HL-60 (cell line): Measurements from ENCODE around the gene FAM53B.

ENCODE experiments used
- DNase-seq, 2 experiments: peaks; one replicate each; pipeline ENCODE4 v3.0.0-alpha.2; 2010 to 2020; ENCODE audit warnings: low read depth in 1 of 2, low spot score in 1 of 2
- H3K27ac ChIP-seq: fragments of 250-450 bp; sonication (Bioruptor Pico); replicated peaks from 2 replicates; pipeline ENCODE4 v1.5.1; 2020; ENCODE audit warnings: mild to moderate bottlenecking, moderate library complexity
- H3K27me3 ChIP-seq: fragments of 250-450 bp; sonication (Bioruptor Pico); 2 replicates; pipeline ENCODE4 v1.5.1; 2021; ENCODE audit warnings: mild to moderate bottlenecking, moderate library complexity; ENCODE audit not compliant: insufficient read depth, poor library complexity, severe bottlenecking
- H3K4me3 ChIP-seq: replicated peaks from 2 replicates; pipeline ENCODE4 v1.5.1; 2011; ENCODE audit warnings: mild to moderate bottlenecking, control low read depth, low read length; ENCODE audit not compliant: insufficient read depth
- GABPA ChIP-seq: IDR thresholded peaks from 2 replicates; pipeline ENCODE4 v1.6.1; 2012; ENCODE audit warnings: low read depth
- POLR2AphosphoS5 ChIP-seq: IDR thresholded peaks from 2 replicates; pipeline ENCODE4 v1.6.1; 2012; ENCODE audit warnings: low read depth
- REST ChIP-seq: IDR thresholded peaks from 2 replicates; pipeline ENCODE4 v1.6.1; 2012; ENCODE audit warnings: low read depth; ENCODE audit not compliant: insufficient replicate concordance
- SPI1 ChIP-seq: IDR thresholded peaks from 2 replicates; pipeline ENCODE4 v1.6.1; 2012; ENCODE audit warnings: low read depth, mild to moderate bottlenecking, borderline replicate concordance
- TF ChIP-seq, protein P1 (sequence below): IDR thresholded peaks from one replicate; pipeline ENCODE4 v1.5.1; 2011; ENCODE audit warnings: low read length, control low read depth, inconsistent platforms; ENCODE audit not compliant: insufficient read depth

The FAM53B gene

GRCh38 chr10:124723826-124724225 is 20.4 kb downstream of the FAM53B start:
- TF ChIP-seq, protein P1, sequence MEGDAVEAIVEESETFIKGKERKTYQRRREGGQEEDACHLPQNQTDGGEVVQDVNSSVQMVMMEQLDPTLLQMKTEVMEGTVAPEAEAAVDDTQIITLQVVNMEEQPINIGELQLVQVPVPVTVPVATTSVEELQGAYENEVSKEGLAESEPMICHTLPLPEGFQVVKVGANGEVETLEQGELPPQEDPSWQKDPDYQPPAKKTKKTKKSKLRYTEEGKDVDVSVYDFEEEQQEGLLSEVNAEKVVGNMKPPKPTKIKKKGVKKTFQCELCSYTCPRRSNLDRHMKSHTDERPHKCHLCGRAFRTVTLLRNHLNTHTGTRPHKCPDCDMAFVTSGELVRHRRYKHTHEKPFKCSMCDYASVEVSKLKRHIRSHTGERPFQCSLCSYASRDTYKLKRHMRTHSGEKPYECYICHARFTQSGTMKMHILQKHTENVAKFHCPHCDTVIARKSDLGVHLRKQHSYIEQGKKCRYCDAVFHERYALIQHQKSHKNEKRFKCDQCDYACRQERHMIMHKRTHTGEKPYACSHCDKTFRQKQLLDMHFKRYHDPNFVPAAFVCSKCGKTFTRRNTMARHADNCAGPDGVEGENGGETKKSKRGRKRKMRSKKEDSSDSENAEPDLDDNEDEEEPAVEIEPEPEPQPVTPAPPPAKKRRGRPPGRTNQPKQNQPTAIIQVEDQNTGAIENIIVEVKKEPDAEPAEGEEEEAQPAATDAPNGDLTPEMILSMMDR, result no peak
- no peak for TF ChIP-seq SPI1
- no peak for TF ChIP-seq POLR2AphosphoS5
- TF ChIP-seq REST, result no peak
- no peak for TF ChIP-seq GABPA
- Histone ChIP-seq H3K27ac (peak overlapping the region; percentile 65), H3K4me3 (no peak overlapping the region), H3K27me3 (no peaks in the 10 kb centered on the region)
- DNase-seq, result no peak

DNA sequence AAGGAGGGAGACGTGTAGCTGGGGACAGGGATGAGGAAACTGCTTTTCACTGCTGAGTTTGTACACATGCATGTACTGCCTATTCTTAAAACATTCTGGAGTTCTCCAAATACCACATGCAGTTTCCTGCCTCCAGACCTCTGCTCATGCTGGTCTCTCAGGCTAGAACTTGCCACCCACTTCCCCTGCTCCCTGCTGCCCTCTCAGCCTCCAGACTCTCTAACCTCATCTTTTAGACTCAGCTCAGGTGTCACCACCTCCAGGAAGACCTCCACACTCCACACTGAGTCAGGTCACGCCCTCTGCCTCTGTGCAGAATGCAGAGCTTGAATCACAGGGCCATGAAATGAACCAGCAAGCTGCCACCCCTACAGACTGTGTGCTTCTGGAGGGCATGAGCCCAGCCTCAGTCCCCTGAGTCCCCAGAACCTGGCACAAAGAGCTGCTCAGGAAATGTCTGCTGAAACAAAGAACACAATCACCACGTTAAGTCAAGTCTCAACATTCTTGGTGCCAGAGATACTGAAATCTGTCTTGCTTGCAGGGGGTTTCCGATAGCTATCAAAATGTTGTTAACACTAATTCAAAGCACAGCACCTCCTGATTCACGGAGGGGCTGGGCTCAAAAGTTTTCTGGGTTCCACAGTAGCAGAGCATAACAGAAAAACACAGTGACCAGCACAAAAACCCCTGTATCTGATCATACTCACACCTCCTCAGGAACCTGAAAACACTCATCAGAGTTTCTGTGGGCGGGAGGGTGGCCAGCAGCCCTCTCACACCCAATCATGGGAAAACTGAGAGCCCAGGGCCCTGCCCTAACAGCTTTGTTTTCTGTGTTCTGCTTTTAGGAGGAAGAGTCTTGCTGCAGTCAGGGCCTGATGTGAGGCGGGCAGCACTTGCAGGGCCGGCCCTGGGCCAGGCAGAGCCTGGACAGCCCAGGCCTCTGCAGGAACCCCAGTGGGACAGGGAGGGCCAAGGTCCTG is 21.1 kb downstream of the FAM53B start:
- TF ChIP-seq REST (no peak), POLR2AphosphoS5 (no peak), SPI1 (peak; percentile 30; the same call in 1 of the 2 replicates)
- H3K27me3 ChIP-seq, result no peaks in the 10 kb centered on the region
- peak overlapping the region; percentile 65 for H3K27ac ChIP-seq
- DNase-seq, result peak in 1 of 2 experiments; percentile 58
- no peak overlapping the region for H3K4me3 ChIP-seq

DNA sequence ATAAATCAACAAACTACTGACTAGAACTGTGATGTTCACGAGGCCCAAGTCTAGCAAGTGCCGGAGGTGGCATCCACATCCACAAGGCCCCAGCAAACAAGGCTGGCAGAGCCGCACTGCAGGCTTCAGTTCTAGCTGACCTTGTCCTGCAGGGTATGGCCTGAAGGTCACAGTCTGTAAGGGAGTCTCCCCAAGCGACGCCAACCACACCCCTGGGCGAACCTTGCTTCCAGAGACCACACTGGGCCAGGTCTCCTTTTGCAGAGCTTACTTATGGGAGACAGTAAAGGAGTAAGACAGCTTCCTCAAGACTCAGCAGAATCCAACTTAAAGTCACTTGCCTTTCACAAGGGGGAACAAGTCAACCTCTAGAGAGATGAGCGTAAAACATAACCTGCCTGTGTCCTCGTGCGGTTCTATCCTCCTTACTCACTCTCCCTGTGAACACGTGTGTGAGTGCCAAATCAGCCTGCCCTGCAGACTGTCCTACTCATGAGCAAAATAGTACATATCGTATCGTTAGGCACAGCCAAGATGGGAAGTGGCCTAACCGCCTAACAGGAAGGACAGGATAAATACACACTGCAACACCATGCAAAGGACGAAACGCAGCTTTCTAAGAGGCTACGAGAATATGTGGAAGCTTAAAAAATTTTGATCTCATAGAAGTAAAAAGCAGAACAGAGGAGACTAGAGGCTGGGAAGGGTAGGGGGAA is 22.7 kb downstream of the FAM53B start:
- peak; percentile 69; the same call in 1 of the 2 replicates for TF ChIP-seq POLR2AphosphoS5
- peak; percentile 83 for TF ChIP-seq SPI1
- peak; percentile 54; the same call in 1 of the 2 replicates for TF ChIP-seq GABPA
- TF ChIP-seq REST, result no peak
- TF ChIP-seq, protein P1, result no peak
- DNase-seq, result peak; percentile 74 to 91
- Histone ChIP-seq H3K4me3 (no peak overlapping the region), H3K27ac (peak overlapping the region; percentile 65), H3K27me3 (no peaks in the 10 kb centered on the region)
